Measurements from ENCODE around the gene KANK2. TPM values are rescaled to one million over a fixed set of nuclear protein-coding genes. Genes with fewer than 3 reads are reported as not detected.

Gene KANK2
- total and polyA plus RNA-seq, 2 of the 4 experiments (the other 2 are of a cell fraction): 104 to 176 TPM

GRCh38 chr19:11210656-11210928 is 13.2 kb upstream of the KANK2 start:
- DNase-seq (no peak), ATAC-seq (ENCODE audit: low read depth) (no peak)
- Histone ChIP-seq H2BK20ac (ENCODE audit: low read depth, low read length) (no peak overlapping the region), H3K9me1 (ENCODE audit: insufficient read depth, low read length) (peaks cover 26% of the 10 kb centered on the region), H3K27me3 (ENCODE audit: control insufficient read depth, insufficient read depth, low read length) (no peaks in the 10 kb centered on the region), H3K23ac (ENCODE audit: low read depth, low read length) (no peak overlapping the region), H3K9me3 (ENCODE audit: control insufficient read depth, insufficient read depth, low read length) (no peaks in the 10 kb centered on the region), H3K14ac (replicated peaks; ENCODE audit: low read depth, low read length) (no peak overlapping the region), H3K27ac (ENCODE audit: insufficient read depth, low read length) (no peak overlapping the region), H2AFZ (replicated peaks; ENCODE audit: low read length, poor library complexity) (no peak overlapping the region), H4K91ac (ENCODE audit: insufficient read depth, low read depth, low read length) (no peak overlapping the region), H2AK9ac (replicated peaks; ENCODE audit: low read depth, low read length, poor library complexity) (peak overlapping the region; percentile 82), H4K20me1 (ENCODE audit: insufficient read depth, low read length) (peaks cover 20% of the 10 kb centered on the region), H3K4me1 (ENCODE audit: control insufficient read depth, insufficient read depth, low read length) (no peaks in the 10 kb centered on the region), H2BK120ac (ENCODE audit: low read depth, low read length) (no peak overlapping the region), H4K5ac (ENCODE audit: low read depth, low read length) (no peak overlapping the region), H2BK5ac (ENCODE audit: low read depth, low read length, poor library complexity, severe bottlenecking) (no peak overlapping the region), H3K79me1 (ENCODE audit: low read depth in 1 of 2, low read length in 2 of 2) (no peaks in the 10 kb centered on the region; a peak in 1 of 4 replicates), H3K4me2 (ENCODE audit: low read depth, low read length) (no peak overlapping the region), H4K8ac (ENCODE audit: low read depth in 2 of 2, low read length in 2 of 2) (no peak overlapping the region), H3K36me3 (ENCODE audit: control insufficient read depth, insufficient read depth, low read length) (peaks cover 43% of the 10 kb centered on the region), H2BK15ac (ENCODE audit: low read depth, low read length) (no peak overlapping the region), H3K18ac (ENCODE audit: low read depth, low read length) (no peak overlapping the region), H2AK5ac (ENCODE audit: low read depth, low read length) (no peak overlapping the region), H3K4ac (ENCODE audit: low read depth, low read length) (no peak overlapping the region), H3K56ac (ENCODE audit: extremely low read depth, insufficient read depth, low read length) (no peak overlapping the region), H3K4me3 (ENCODE audit: insufficient read depth, low read depth, low read length) (no peak overlapping the region), H3K9ac (ENCODE audit: low read depth, low read length) (no peak overlapping the region)
- POLR2A ChIA-PET (ENCODE audit: unreplicated experiment): no interaction called here
- 100% methylated on average over 1 of the region's 1 CpG; no CpG with 5 or more reads in 1 of the 2 experiments for whole genome bisulfite sequencing, 2 experiments (ENCODE audit: extremely low coverage in 2 of 2, insufficient read length in 1 of 2)
- CTCF ChIA-PET: no interaction called here
- intact Hi-C loops (cut with micrococcal nuclease) (no loop called here), dilution Hi-C loops (cut with HindIII; ENCODE audit: low sequenced_read_pairs, unreplicated experiment) (no loop called here), in situ Hi-C loops (cut with MboI; ENCODE audit: low sequenced_read_pairs) (no loop called here)
- TF ChIP-seq MAZ (IDR thresholded peaks at IDR 0.05; ENCODE audit: borderline replicate concordance, low read depth, low read length): no peak
- TF ChIP-seq BHLHE40 (IDR thresholded peaks at IDR 0.05; ENCODE audit: low read depth, low read length): no peak
- no peak for TF ChIP-seq USF2 (IDR thresholded peaks at IDR 0.05; ENCODE audit: low read depth, low read length)
- TF ChIP-seq RFX5 (IDR thresholded peaks at IDR 0.05; ENCODE audit: low read depth, low read length): no peak
- TF ChIP-seq, protein P1, sequence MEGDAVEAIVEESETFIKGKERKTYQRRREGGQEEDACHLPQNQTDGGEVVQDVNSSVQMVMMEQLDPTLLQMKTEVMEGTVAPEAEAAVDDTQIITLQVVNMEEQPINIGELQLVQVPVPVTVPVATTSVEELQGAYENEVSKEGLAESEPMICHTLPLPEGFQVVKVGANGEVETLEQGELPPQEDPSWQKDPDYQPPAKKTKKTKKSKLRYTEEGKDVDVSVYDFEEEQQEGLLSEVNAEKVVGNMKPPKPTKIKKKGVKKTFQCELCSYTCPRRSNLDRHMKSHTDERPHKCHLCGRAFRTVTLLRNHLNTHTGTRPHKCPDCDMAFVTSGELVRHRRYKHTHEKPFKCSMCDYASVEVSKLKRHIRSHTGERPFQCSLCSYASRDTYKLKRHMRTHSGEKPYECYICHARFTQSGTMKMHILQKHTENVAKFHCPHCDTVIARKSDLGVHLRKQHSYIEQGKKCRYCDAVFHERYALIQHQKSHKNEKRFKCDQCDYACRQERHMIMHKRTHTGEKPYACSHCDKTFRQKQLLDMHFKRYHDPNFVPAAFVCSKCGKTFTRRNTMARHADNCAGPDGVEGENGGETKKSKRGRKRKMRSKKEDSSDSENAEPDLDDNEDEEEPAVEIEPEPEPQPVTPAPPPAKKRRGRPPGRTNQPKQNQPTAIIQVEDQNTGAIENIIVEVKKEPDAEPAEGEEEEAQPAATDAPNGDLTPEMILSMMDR (conservative IDR thresholded peaks at IDR 0.05; ENCODE audit: low read depth, low read length): no peak
- TF ChIP-seq MXI1 (IDR thresholded peaks at IDR 0.05; ENCODE audit: borderline replicate concordance, low read depth, low read length): no peak
- TF ChIP-seq POLR2A (IDR thresholded peaks at IDR 0.05; ENCODE audit: low read depth, low read length): no peak
- TF ChIP-seq CHD1 (IDR thresholded peaks at IDR 0.05; ENCODE audit: low read depth, low read length): no peak
- TF ChIP-seq RCOR1 (IDR thresholded peaks at IDR 0.05; ENCODE audit: insufficient replicate concordance, low read length): no peak
- TF ChIP-seq FOS (IDR thresholded peaks at IDR 0.05; ENCODE audit: low read depth, low read length): no peak
- TF ChIP-seq RAD21 (IDR thresholded peaks at IDR 0.05; ENCODE audit: low read length): no peak
- TF ChIP-seq SMC3 (IDR thresholded peaks at IDR 0.05; ENCODE audit: low read depth, low read length): no peak
- no peak for TF ChIP-seq MAFK (IDR thresholded peaks at IDR 0.05; ENCODE audit: low read depth, low read length)
- no peak for TF ChIP-seq NFE2L2 (IDR thresholded peaks at IDR 0.05; ENCODE audit: low read depth, low read length)
- no TSS peak for BruUV-seq (replicated peaks)

All from IMR-90 (cell line).